Measurements from ENCODE around the gene C4B.

The C4B gene

GRCh38 chr6:32084780-32085179 is 70.2 kb downstream of the C4B start:
- DNase-seq, result no peak

All from NK-92 treated with Interleukin-12 subunit alpha and Interleukin-12 subunit beta, amount 100 ng/mL, for 24 hours (cell line).